ENCODE data around the gene ATIC. TPM values are rescaled to one million over a fixed set of nuclear protein-coding genes. Genes with fewer than 3 reads are reported as not detected.

Gene ATIC
- total RNA-seq, 1 experiment from 2014 or later = 295 TPM

GRCh38 chr2:215371915-215372897, 60.3 kb downstream of the ATIC start:
- Histone ChIP-seq H3K14ac (ENCODE audit: insufficient read depth, low read length) (no peak overlapping the region; the same call in 1 of the 2 replicates), H3T11ph (ENCODE audit: low read length) (no peak overlapping the region), H3K79me2 (ENCODE audit: insufficient read depth, low read length) (no peaks in the 10 kb centered on the region), H2BK15ac (ENCODE audit: low read depth, low read length) (no peak overlapping the region), H2AFZ (ENCODE audit: low read length) (no peak overlapping the region), H4K20me1 (ENCODE audit: control insufficient read depth, insufficient read depth, insufficient read length) (no peaks in the 10 kb centered on the region), H3K27ac (ENCODE audit: insufficient read length, low read depth, low read length) (no peak overlapping the region), H4K5ac (ENCODE audit: insufficient read length, low read depth, low read length) (no peak overlapping the region), H2BK12ac (ENCODE audit: insufficient read length, low read depth, low read length) (no peak overlapping the region), H2BK120ac (ENCODE audit: low read depth, low read length, poor library complexity, severe bottlenecking) (no peak overlapping the region), H3K4ac (ENCODE audit: low read depth, low read length) (no peak overlapping the region), H4K91ac (ENCODE audit: insufficient read length, low read depth, low read length) (no peak overlapping the region), H2BK5ac (ENCODE audit: insufficient read length, low read length) (no peak overlapping the region), H3K56ac (ENCODE audit: insufficient read length, low read depth, low read length) (no peak overlapping the region), H3K23me2 (ENCODE audit: insufficient read length, low read depth, low read length, poor library complexity, severe bottlenecking) (peaks cover under 1% of the 10 kb centered on the region), H2AK5ac (ENCODE audit: insufficient read length, low read length) (no peak overlapping the region), H3K9ac (ENCODE audit: extremely low read depth, insufficient read length, low read length) (no peak overlapping the region), H3K27me3 (ENCODE audit: insufficient read depth, low read length) (no peaks in the 10 kb centered on the region; the same call in 1 of the 2 replicates), H3K79me1 (ENCODE audit: insufficient read depth, low read depth, low read length, poor library complexity, severe bottlenecking) (no peaks in the 10 kb centered on the region), H3K9me3 (ENCODE audit: control insufficient read depth, low read depth, low read length) (no peaks in the 10 kb centered on the region), H3K4me1 (ENCODE audit: insufficient read depth, low read length) (no peaks in the 10 kb centered on the region), H4K8ac (replicated peaks; ENCODE audit: insufficient read length, low read depth, low read length) (no peak overlapping the region), H3K18ac (ENCODE audit: insufficient read length, low read depth, low read length) (no peak overlapping the region), H3K23ac (ENCODE audit: insufficient read length, low read depth, low read length) (no peak overlapping the region), H3K4me2 (ENCODE audit: insufficient read depth, insufficient read length, low read length) (no peak overlapping the region), H2BK20ac (ENCODE audit: low read depth, low read length, poor library complexity, severe bottlenecking) (no peak overlapping the region)
- Mint-ChIP-seq H3K27ac (peak overlapping the region in 1 of 3 experiments; percentile 14; a peak in 4 of 7 replicates), H3K4me1 (no peaks in the 10 kb centered on the region), H3K4me3 (no peak overlapping the region), H3K9me3 (no peaks in the 10 kb centered on the region), H3K36me3 (ENCODE audit: insufficient read depth in 1 of 3, low read depth in 3 of 3) (peaks cover 15 to 48% (median 26%) of the 10 kb centered on the region in 3 experiments; a peak in 6 of 7 replicates), H3K27me3 (ENCODE audit: low read depth) (no peaks in the 10 kb centered on the region)
- no CpG with 5 or more reads among the region's 14 CpGs for WGBS (ENCODE audit: extremely low coverage, insufficient read length, low lambda C conversion rate)
- DNase-seq = no peak
- no peak for TF ChIP-seq CTCF (conservative IDR thresholded peaks at IDR 0.05)

All from H9 (cell line).